Neural progenitor cell (in vitro differentiated cells): Measurements from ENCODE around the gene APCDD1L. TPM values are rescaled to one million over a fixed set of nuclear protein-coding genes. Genes with fewer than 3 reads are reported as not detected.

Experiments used
- DNase-seq: peaks from one replicate; pipeline ENCODE4 v3.0.0-alpha.2; 2016; ENCODE audit warnings: low spot score
- H2AFZ ChIP-seq: fragments of 200-600 bp; sonication (generic); replicated peaks from 2 replicates; pipeline ENCODE4 v1.6.1; 2016; ENCODE audit warnings: antibody characterized with exemption
- H3F3A ChIP-seq: fragments of 200-600 bp; sonication (generic); 2 replicates; pipeline ENCODE4 v1.6.1; 2016; ENCODE audit warnings: antibody characterized with exemption, low read depth
- H3K27ac ChIP-seq: fragments of 200-600 bp; sonication (generic); 2 replicates; pipeline ENCODE4 v1.5.1; 2016; ENCODE audit warnings: mild to moderate bottlenecking
- H3K27me3 ChIP-seq: fragments of 200-600 bp; sonication (generic); 2 replicates; pipeline ENCODE4 v1.6.1; 2016; ENCODE audit warnings: mild to moderate bottlenecking, moderate library complexity
- H3K36me3 ChIP-seq: fragments of 200-600 bp; sonication (generic); 2 replicates; pipeline ENCODE4 v1.5.1; 2016
- H3K4me1 ChIP-seq: fragments of 200-600 bp; sonication (generic); 2 replicates; pipeline ENCODE4 v1.6.1; 2016; ENCODE audit warnings: mixed run types
- H3K4me2 ChIP-seq: fragments of 200-600 bp; sonication (generic); 2 replicates; pipeline ENCODE4 v1.6.1; 2016
- H3K4me3 ChIP-seq: fragments of 200-600 bp; sonication (generic); 2 replicates; pipeline ENCODE4 v1.5.1; 2016
- H3K79me2 ChIP-seq: fragments of 200-600 bp; sonication (generic); 2 replicates; pipeline ENCODE4 v1.6.1; 2016; ENCODE audit warnings: low read depth
- H3K9ac ChIP-seq: fragments of 200-600 bp; sonication (generic); 2 replicates; pipeline ENCODE4 v1.6.1; 2016
- H3K9me3 ChIP-seq: fragments of 200-600 bp; sonication (generic); 2 replicates; pipeline ENCODE4 v1.5.1; 2016; ENCODE audit warnings: low read depth
- H4K20me1 ChIP-seq: fragments of 200-600 bp; sonication (generic); 2 replicates; pipeline ENCODE4 v1.6.1; 2016; ENCODE audit warnings: low read depth
- H3K27ac Mint-ChIP-seq: 3 replicates; pipeline ENCODE4 v1.8.0; 2021; ENCODE audit warnings: mixed read lengths
- H3K27me3 Mint-ChIP-seq: 2 replicates; pipeline ENCODE4 v1.8.0; 2022; ENCODE audit warnings: low read depth, mild to moderate bottlenecking, inconsistent platforms, moderate library complexity, mixed read lengths; ENCODE audit not compliant: insufficient read depth
- H3K36me3 Mint-ChIP-seq: 3 replicates; pipeline ENCODE4 v1.8.0; 2021; ENCODE audit warnings: mixed read lengths
- H3K4me1 Mint-ChIP-seq: 3 replicates; pipeline ENCODE4 v1.8.0; 2021; ENCODE audit warnings: mixed read lengths
- H3K4me3 Mint-ChIP-seq: 3 replicates; pipeline ENCODE4 v1.8.0; 2021; ENCODE audit warnings: mild to moderate bottlenecking, moderate library complexity, mixed read lengths
- H3K9me3 Mint-ChIP-seq: 3 replicates; pipeline ENCODE4 v1.8.0; 2020; ENCODE audit warnings: mixed read lengths
- EZH2 ChIP-seq: fragments of 200-600 bp; sonication (generic); IDR thresholded peaks from 2 replicates; pipeline ENCODE4 v1.6.1; 2017; ENCODE audit warnings: antibody characterized with exemption, mild to moderate bottlenecking, moderate library complexity
- EZH2phosphoT487 ChIP-seq: fragments of 200-600 bp; sonication (generic); IDR thresholded peaks from 2 replicates; pipeline ENCODE4 v1.6.1; 2017; ENCODE audit warnings: antibody characterized with exemption
- total RNA-seq: library from RNA; depleted of rRNA; stranded (reverse); fragments of >200 nt; gene quantifications from 2 replicates; pipeline ENCODE4 v1.2.3, GENCODE V29; 2015; ENCODE audit warnings: low replicate concordance
- TF ChIP-seq, protein P1 (sequence below): fragments of 200-600 bp; sonication (generic); IDR thresholded peaks from 2 replicates; pipeline ENCODE4 v1.5.1; 2017; ENCODE audit warnings: antibody characterized with exemption, mild to moderate bottlenecking

Gene APCDD1L
- total RNA-seq, 1 donor from 2014 or later: not detected

DNA sequence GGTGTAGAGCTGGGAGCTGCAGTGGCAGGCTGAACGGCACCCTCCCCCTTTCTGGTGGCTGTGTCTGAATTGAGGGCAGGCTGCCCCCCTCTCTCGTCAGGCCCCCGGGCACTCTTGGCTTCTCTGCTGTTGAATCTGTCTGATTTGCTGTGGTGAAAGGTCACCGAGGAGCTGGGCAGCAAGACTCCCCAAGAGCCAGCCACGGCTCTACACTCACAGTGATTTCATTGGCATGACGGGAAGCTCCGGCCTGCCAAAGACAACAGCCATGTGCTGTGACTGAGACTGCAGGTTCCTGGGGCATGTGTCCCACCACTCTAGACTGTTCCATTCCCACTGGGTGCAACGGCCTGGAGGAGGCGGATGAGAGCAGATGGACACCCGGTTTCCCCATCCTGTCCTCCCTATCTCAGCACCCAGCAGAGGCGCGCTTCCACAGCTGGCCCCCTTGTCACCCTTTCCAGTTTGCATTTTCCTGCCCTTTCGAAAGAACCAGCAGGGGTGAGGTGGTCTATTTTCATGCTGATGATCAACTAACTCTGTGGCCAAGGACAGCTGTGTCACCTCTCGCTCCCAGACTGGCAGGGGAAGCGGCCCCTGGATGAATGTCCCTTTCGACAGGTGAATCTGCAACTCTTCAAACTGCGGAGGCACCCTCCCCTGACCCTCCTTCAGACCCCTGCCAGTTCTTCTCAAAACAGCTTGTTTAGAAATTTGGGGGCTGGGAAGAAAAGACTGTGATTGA lies 2.2 kb downstream of the APCDD1L start:
- Histone ChIP-seq H3K36me3 (no peaks in the 10 kb centered on the region), H3K9ac (no peak overlapping the region), H3K4me2 (no peak overlapping the region), H3K4me1 (no peaks in the 10 kb centered on the region), H4K20me1 (no peaks in the 10 kb centered on the region), H3K4me3 (no peak overlapping the region), H2AFZ (no peak overlapping the region), H3K27ac (no peak overlapping the region), H3K27me3 (peaks cover 64% of the 10 kb centered on the region), H3K9me3 (no peaks in the 10 kb centered on the region), H3K79me2 (no peaks in the 10 kb centered on the region), H3F3A (no peaks in the 10 kb centered on the region)
- Mint-ChIP-seq H3K9me3 (no peaks in the 10 kb centered on the region), H3K27ac (no peak overlapping the region), H3K27me3 (peaks cover 42% of the 10 kb centered on the region), H3K4me3 (no peak overlapping the region), H3K36me3 (no peaks in the 10 kb centered on the region), H3K4me1 (no peaks in the 10 kb centered on the region)
- TF ChIP-seq EZH2phosphoT487 (no peak), EZH2 (no peak)
- TF ChIP-seq, protein P1, sequence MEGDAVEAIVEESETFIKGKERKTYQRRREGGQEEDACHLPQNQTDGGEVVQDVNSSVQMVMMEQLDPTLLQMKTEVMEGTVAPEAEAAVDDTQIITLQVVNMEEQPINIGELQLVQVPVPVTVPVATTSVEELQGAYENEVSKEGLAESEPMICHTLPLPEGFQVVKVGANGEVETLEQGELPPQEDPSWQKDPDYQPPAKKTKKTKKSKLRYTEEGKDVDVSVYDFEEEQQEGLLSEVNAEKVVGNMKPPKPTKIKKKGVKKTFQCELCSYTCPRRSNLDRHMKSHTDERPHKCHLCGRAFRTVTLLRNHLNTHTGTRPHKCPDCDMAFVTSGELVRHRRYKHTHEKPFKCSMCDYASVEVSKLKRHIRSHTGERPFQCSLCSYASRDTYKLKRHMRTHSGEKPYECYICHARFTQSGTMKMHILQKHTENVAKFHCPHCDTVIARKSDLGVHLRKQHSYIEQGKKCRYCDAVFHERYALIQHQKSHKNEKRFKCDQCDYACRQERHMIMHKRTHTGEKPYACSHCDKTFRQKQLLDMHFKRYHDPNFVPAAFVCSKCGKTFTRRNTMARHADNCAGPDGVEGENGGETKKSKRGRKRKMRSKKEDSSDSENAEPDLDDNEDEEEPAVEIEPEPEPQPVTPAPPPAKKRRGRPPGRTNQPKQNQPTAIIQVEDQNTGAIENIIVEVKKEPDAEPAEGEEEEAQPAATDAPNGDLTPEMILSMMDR: no peak
- DNase-seq: no peak

DNA sequence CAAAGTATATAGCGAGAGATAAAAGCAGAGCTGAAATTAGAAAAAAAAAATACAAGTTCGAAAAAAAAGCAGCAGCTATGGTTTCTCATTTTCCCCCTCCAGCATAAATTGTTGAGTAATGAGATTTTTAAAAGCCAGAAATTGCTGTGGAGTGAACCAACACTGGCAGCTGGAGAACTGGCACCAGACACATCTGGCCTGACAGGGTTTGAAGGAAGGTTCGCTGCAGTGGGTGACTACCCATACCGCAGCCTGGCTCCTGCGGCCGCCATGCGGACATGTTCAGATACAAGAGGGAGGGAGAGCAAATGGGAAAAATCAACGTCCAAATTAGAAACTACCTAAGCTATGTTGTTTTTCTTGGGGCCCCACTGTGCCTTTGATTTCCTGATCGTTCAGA lies 3.3 kb downstream of the APCDD1L start:
- Mint-ChIP-seq H3K4me1 (no peaks in the 10 kb centered on the region), H3K4me3 (no peak overlapping the region), H3K27ac (no peak overlapping the region), H3K36me3 (no peaks in the 10 kb centered on the region), H3K9me3 (peaks cover 3% of the 10 kb centered on the region), H3K27me3 (peaks cover 34% of the 10 kb centered on the region)
- no peak overlapping the region for H3K27ac ChIP-seq
- H3K9ac ChIP-seq: no peak overlapping the region
- peaks cover 53% of the 10 kb centered on the region for H3K27me3 ChIP-seq
- no peak for TF ChIP-seq EZH2
- no peak for TF ChIP-seq EZH2phosphoT487
- TF ChIP-seq, protein P1: no peak
- H3K4me3 ChIP-seq: no peak overlapping the region
- no peak overlapping the region for H3K4me2 ChIP-seq
- H2AFZ ChIP-seq: no peak overlapping the region
- H3K36me3 ChIP-seq: no peaks in the 10 kb centered on the region
- no peaks in the 10 kb centered on the region for H3F3A ChIP-seq
- no peaks in the 10 kb centered on the region for H4K20me1 ChIP-seq
- no peaks in the 10 kb centered on the region for H3K9me3 ChIP-seq
- H3K79me2 ChIP-seq: no peaks in the 10 kb centered on the region
- DNase-seq: no peak
- H3K4me1 ChIP-seq: no peaks in the 10 kb centered on the region

DNA sequence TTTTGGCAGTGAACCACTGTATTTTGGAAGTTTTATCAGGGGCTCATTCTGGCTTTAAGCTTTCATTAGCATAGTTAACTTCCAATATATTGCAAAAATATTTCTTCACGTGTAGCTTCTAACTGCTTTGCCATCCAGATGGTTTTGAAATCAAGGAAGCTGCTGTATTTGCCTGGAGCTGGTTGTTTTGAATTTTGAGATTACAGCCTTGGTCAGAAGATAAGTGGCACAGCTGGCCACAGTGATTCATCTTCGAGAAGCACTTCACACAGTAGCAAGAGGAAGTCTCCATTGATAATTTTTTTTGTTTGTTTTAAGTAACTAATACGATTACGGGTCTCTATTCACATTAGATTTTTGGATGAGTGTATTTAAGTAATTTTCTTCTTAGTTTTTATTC lies 3.8 kb downstream of the APCDD1L start:
- H3K4me3 Mint-ChIP-seq: no peak overlapping the region
- H3K36me3 Mint-ChIP-seq: no peaks in the 10 kb centered on the region
- no peak overlapping the region for H3K9ac ChIP-seq
- H3K27me3 Mint-ChIP-seq: peaks cover 32% of the 10 kb centered on the region
- no peak overlapping the region for H3K27ac ChIP-seq
- no peaks in the 10 kb centered on the region for H3K79me2 ChIP-seq
- no peak for DNase-seq
- no peaks in the 10 kb centered on the region for H3K9me3 ChIP-seq
- no peak overlapping the region for H2AFZ ChIP-seq
- no peak overlapping the region for H3K4me3 ChIP-seq
- H3K36me3 ChIP-seq: no peaks in the 10 kb centered on the region
- H4K20me1 ChIP-seq: no peaks in the 10 kb centered on the region
- peaks cover 8% of the 10 kb centered on the region for H3K9me3 Mint-ChIP-seq
- no peak overlapping the region for H3K27ac Mint-ChIP-seq
- no peaks in the 10 kb centered on the region for H3K4me1 ChIP-seq
- peaks cover 48% of the 10 kb centered on the region for H3K27me3 ChIP-seq
- no peaks in the 10 kb centered on the region for H3K4me1 Mint-ChIP-seq
- no peaks in the 10 kb centered on the region for H3F3A ChIP-seq
- no peak overlapping the region for H3K4me2 ChIP-seq
- TF ChIP-seq, protein P1: no peak
- TF ChIP-seq EZH2phosphoT487 (no peak), EZH2 (no peak)
